ENCODE results near the gene ZC2HC1C.

DNA sequence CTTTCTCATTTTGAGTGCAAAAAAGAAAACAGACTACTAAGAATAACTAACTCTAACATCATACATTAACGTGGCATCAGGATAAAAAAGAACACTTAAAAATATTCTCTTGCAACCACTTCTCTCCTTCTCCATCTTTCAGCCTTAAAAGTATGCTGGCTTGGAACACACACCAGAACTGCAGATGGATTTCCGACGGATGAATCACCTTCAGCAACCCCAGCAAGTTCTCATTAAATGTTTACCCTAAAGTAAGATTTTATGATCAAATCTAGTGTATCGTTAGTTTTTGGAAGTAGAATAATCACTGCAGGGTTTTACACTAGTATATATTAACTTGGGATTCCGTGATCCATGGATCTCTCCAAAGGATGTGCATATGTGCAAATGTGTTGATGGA is 56.2 kb downstream of the ZC2HC1C start:
- TF ChIP-seq, protein P1, sequence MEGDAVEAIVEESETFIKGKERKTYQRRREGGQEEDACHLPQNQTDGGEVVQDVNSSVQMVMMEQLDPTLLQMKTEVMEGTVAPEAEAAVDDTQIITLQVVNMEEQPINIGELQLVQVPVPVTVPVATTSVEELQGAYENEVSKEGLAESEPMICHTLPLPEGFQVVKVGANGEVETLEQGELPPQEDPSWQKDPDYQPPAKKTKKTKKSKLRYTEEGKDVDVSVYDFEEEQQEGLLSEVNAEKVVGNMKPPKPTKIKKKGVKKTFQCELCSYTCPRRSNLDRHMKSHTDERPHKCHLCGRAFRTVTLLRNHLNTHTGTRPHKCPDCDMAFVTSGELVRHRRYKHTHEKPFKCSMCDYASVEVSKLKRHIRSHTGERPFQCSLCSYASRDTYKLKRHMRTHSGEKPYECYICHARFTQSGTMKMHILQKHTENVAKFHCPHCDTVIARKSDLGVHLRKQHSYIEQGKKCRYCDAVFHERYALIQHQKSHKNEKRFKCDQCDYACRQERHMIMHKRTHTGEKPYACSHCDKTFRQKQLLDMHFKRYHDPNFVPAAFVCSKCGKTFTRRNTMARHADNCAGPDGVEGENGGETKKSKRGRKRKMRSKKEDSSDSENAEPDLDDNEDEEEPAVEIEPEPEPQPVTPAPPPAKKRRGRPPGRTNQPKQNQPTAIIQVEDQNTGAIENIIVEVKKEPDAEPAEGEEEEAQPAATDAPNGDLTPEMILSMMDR (IDR thresholded peaks at IDR 0.05; ENCODE audit: insufficient read depth, low read length, poor library complexity, severe bottlenecking) = no peak
- TF ChIP-seq EZH2phosphoT487 (conservative IDR thresholded peaks at IDR 0.05; ENCODE audit: low read length) = no peak

Data from SU-DHL-6 (cell line).